Measurements from ENCODE around the gene PDZD2. TPM values are rescaled to one million over a fixed set of nuclear protein-coding genes. Genes with fewer than 3 reads are reported as not detected.
A peak's percentile ranks its signal among the peaks of the same experiment; 100 is the strongest.

The PDZD2 gene
- total and polyA plus RNA-seq, 2 experiments from 2014 or later: 8.3 to 16.9 TPM

DNA sequence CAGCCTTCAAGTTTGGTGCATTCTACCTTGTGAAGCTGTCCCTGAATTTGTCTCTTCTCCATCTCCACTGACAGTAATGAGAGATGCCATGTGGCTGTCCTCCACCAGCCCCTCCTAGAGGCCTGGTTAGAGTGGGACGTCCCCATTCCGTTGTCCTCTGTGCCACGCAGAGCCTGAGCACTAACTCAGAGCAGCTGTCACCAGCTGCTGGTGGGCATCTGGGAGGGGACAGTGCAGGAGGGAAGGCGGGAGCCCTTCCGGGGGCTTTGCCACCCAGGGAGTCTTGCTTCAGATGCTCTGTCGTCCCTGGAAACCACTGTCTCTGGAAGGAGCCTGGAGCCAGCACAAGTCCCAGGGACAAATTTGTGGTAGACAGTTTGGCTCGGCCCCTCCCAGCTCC is 78.6 kb downstream of the PDZD2 start:
- no peak overlapping the region for H2AFZ ChIP-seq
- no peaks in the 10 kb centered on the region for H3F3A ChIP-seq (replicated peaks; ENCODE audit: low read depth)
- H3K79me2 ChIP-seq (replicated peaks; ENCODE audit: insufficient read depth): no peaks in the 10 kb centered on the region
- peaks cover 7% of the 10 kb centered on the region for H3K27me3 Mint-ChIP-seq (ENCODE audit: insufficient read depth, low read depth, poor library complexity)
- H4K20me1 ChIP-seq (replicated peaks; ENCODE audit: insufficient read depth): no peaks in the 10 kb centered on the region
- 0 out of 2 replicates have a peak overlapping the region, but pooled peaks have one; percentile 38 for H3K4me2 ChIP-seq
- H3K36me3 Mint-ChIP-seq (ENCODE audit: low read depth): no peaks in the 10 kb centered on the region
- peaks cover 27% of the 10 kb centered on the region for H3K4me1 ChIP-seq (ENCODE audit: insufficient read depth)
- no peak overlapping the region for H3K4me3 Mint-ChIP-seq
- H3K9me2 ChIP-seq (ENCODE audit: insufficient read depth): peaks cover 7% of the 10 kb centered on the region; the same call in 1 of the 2 replicates
- no peak for ATAC-seq
- peaks cover 21% of the 10 kb centered on the region for H3K4me1 Mint-ChIP-seq
- H3K4me3 ChIP-seq: no peak overlapping the region
- no peak overlapping the region for H3K27ac ChIP-seq (ENCODE audit: low read depth)
- DNase-seq (ENCODE audit: low spot score): no peak
- H3K27ac Mint-ChIP-seq: no peak overlapping the region
- H3K9me3 Mint-ChIP-seq: no peaks in the 10 kb centered on the region
- no peaks in the 10 kb centered on the region for H3K27me3 ChIP-seq (ENCODE audit: insufficient read depth)
- H3K36me3 ChIP-seq (ENCODE audit: insufficient read depth): no peaks in the 10 kb centered on the region
- TF ChIP-seq NANOG (IDR thresholded peaks at IDR 0.05; ENCODE audit: borderline replicate concordance): no peak
- no peak for TF ChIP-seq ZNF114 (CRISPR knock-in tag; IDR thresholded peaks at IDR 0.05)
- TF ChIP-seq JUNB (IDR thresholded peaks at IDR 0.05; ENCODE audit: unreplicated experiment): no peak
- TF ChIP-seq, protein P1, sequence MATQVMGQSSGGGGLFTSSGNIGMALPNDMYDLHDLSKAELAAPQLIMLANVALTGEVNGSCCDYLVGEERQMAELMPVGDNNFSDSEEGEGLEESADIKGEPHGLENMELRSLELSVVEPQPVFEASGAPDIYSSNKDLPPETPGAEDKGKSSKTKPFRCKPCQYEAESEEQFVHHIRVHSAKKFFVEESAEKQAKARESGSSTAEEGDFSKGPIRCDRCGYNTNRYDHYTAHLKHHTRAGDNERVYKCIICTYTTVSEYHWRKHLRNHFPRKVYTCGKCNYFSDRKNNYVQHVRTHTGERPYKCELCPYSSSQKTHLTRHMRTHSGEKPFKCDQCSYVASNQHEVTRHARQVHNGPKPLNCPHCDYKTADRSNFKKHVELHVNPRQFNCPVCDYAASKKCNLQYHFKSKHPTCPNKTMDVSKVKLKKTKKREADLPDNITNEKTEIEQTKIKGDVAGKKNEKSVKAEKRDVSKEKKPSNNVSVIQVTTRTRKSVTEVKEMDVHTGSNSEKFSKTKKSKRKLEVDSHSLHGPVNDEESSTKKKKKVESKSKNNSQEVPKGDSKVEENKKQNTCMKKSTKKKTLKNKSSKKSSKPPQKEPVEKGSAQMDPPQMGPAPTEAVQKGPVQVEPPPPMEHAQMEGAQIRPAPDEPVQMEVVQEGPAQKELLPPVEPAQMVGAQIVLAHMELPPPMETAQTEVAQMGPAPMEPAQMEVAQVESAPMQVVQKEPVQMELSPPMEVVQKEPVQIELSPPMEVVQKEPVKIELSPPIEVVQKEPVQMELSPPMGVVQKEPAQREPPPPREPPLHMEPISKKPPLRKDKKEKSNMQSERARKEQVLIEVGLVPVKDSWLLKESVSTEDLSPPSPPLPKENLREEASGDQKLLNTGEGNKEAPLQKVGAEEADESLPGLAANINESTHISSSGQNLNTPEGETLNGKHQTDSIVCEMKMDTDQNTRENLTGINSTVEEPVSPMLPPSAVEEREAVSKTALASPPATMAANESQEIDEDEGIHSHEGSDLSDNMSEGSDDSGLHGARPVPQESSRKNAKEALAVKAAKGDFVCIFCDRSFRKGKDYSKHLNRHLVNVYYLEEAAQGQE (IDR thresholded peaks at IDR 0.05; ENCODE audit: unreplicated experiment): no peak
- no peak for TF ChIP-seq EZH2phosphoT487 (IDR thresholded peaks at IDR 0.05; ENCODE audit: unreplicated experiment)
- TF ChIP-seq, protein P2, sequence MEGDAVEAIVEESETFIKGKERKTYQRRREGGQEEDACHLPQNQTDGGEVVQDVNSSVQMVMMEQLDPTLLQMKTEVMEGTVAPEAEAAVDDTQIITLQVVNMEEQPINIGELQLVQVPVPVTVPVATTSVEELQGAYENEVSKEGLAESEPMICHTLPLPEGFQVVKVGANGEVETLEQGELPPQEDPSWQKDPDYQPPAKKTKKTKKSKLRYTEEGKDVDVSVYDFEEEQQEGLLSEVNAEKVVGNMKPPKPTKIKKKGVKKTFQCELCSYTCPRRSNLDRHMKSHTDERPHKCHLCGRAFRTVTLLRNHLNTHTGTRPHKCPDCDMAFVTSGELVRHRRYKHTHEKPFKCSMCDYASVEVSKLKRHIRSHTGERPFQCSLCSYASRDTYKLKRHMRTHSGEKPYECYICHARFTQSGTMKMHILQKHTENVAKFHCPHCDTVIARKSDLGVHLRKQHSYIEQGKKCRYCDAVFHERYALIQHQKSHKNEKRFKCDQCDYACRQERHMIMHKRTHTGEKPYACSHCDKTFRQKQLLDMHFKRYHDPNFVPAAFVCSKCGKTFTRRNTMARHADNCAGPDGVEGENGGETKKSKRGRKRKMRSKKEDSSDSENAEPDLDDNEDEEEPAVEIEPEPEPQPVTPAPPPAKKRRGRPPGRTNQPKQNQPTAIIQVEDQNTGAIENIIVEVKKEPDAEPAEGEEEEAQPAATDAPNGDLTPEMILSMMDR (conservative IDR thresholded peaks at IDR 0.05; ENCODE audit: low read depth in 2 of 2): no peak
- no peak for TF ChIP-seq STAT1 (IDR thresholded peaks at IDR 0.05; ENCODE audit: unreplicated experiment)
- TF ChIP-seq POLR2AphosphoS5 (IDR thresholded peaks at IDR 0.05; ENCODE audit: low read depth): no peak
- TF ChIP-seq ZNF331 (CRISPR knock-in tag; IDR thresholded peaks at IDR 0.05; ENCODE audit: low read depth): no peak

GRCh38 chr5:31720004-31720403 is 81.1 kb downstream of the PDZD2 start:
- Histone ChIP-seq H3K36me3 (ENCODE audit: insufficient read depth) (no peaks in the 10 kb centered on the region), H3K27me3 (ENCODE audit: insufficient read depth) (no peaks in the 10 kb centered on the region), H3F3A (replicated peaks; ENCODE audit: low read depth) (no peaks in the 10 kb centered on the region), H3K4me2 (no peak overlapping the region), H3K9me2 (ENCODE audit: insufficient read depth) (peaks cover 7% of the 10 kb centered on the region; the same call in 1 of the 2 replicates), H3K4me1 (ENCODE audit: insufficient read depth) (peaks cover 27% of the 10 kb centered on the region), H4K20me1 (replicated peaks; ENCODE audit: insufficient read depth) (no peaks in the 10 kb centered on the region), H3K27ac (ENCODE audit: low read depth) (no peak overlapping the region), H3K4me3 (no peak overlapping the region), H3K79me2 (replicated peaks; ENCODE audit: insufficient read depth) (no peaks in the 10 kb centered on the region), H2AFZ (no peak overlapping the region)
- H3K36me3 Mint-ChIP-seq (ENCODE audit: low read depth): no peaks in the 10 kb centered on the region
- no peaks in the 10 kb centered on the region for H3K9me3 Mint-ChIP-seq
- DNase-seq (ENCODE audit: low spot score) (no peak), ATAC-seq (no peak)
- H3K4me1 Mint-ChIP-seq: peaks cover 16% of the 10 kb centered on the region
- H3K27me3 Mint-ChIP-seq (ENCODE audit: insufficient read depth, low read depth, poor library complexity): peaks cover 4% of the 10 kb centered on the region
- no peak overlapping the region for H3K4me3 Mint-ChIP-seq
- H3K27ac Mint-ChIP-seq: no peak overlapping the region
- TF ChIP-seq ZNF114 (CRISPR knock-in tag; IDR thresholded peaks at IDR 0.05) (no peak), NANOG (IDR thresholded peaks at IDR 0.05; ENCODE audit: borderline replicate concordance) (no peak), JUNB (IDR thresholded peaks at IDR 0.05; ENCODE audit: unreplicated experiment) (no peak)
- TF ChIP-seq, protein P2 (conservative IDR thresholded peaks at IDR 0.05; ENCODE audit: low read depth in 2 of 2): no peak

All from GM23338 (cell line).